Spleen (tissue), 11 donors: ENCODE data around the gene SH3BP5. TPM values are rescaled to one million over a fixed set of nuclear protein-coding genes. Genes with fewer than 3 reads are reported as not detected.

Experiments used
- DNase-seq: peaks from one replicate; pipeline ENCODE4 v3.0.0-alpha.2; 2020
- H3K27ac ChIP-seq, 8 donors: fragments of 200-600 bp; sonication (generic) in 7 of 8; 1 replicate in 4 of 8; 2 replicates in 4 of 8; pipeline versions ENCODE4 v1.5.0 to v1.8.0; 2016 to 2021; ENCODE audit warnings: inconsistent platforms in 4 of 8, mild to moderate bottlenecking in 4 of 8, moderate library complexity in 1 of 8
- H3K27me3 ChIP-seq, 7 donors: fragments of 200-600 bp; sonication (generic) in 6 of 7; replicated peaks in 1 of 7; 1 replicate in 4 of 7; 2 replicates in 3 of 7; pipeline versions ENCODE4 v1.5.0 to v1.8.0; 2016 to 2021; ENCODE audit warnings: inconsistent platforms in 3 of 7, mild to moderate bottlenecking in 1 of 7
- H3K36me3 ChIP-seq, 6 donors: fragments of 200-600 bp; sonication (generic) in 5 of 6; 1 replicate in 4 of 6; 2 replicates in 2 of 6; pipeline versions ENCODE4 v1.5.0 to v1.8.0; 2016 to 2021; ENCODE audit warnings: inconsistent platforms in 2 of 6
- H3K4me1 ChIP-seq, 6 donors: fragments of 200-600 bp; sonication (generic) in 5 of 6; 1 replicate in 3 of 6; 2 replicates in 3 of 6; pipeline versions ENCODE4 v1.5.0 to v1.8.0; 2016 to 2021; ENCODE audit warnings: inconsistent platforms in 3 of 6
- H3K4me3 ChIP-seq, 8 donors: fragments of 200-600 bp; sonication (generic) in 7 of 8; 1 replicate in 4 of 8; 2 replicates in 4 of 8; pipeline versions ENCODE4 v1.5.0 to v1.8.0; 2016 to 2021; ENCODE audit warnings: inconsistent platforms in 4 of 8, mild to moderate bottlenecking in 4 of 8, moderate library complexity in 2 of 8
- H3K9me3 ChIP-seq, 8 donors: fragments of 200-600 bp; sonication (generic) in 7 of 8; 1 replicate in 4 of 8; 2 replicates in 4 of 8; pipeline versions ENCODE4 v1.5.0 to v1.8.0; 2016 to 2021; ENCODE audit warnings: inconsistent platforms in 4 of 8
- CTCF ChIP-seq, 11 experiments: fragments of 200-600 bp in 7 of 11; fragments of 450-650 bp in 4 of 11; sonication (generic) in 4 of 11; IDR thresholded peaks in 8 of 11; conservative IDR thresholded peaks in 3 of 11; 1 replicate in 7 of 11; 2 replicates in 4 of 11; pipeline versions ENCODE4 v1.4.0 to v1.8.0; 2016 to 2021; ENCODE audit warnings: antibody characterized with exemption in 11 of 11, inconsistent platforms in 4 of 11, mild to moderate bottlenecking in 1 of 11
- POLR2A ChIP-seq, 3 donors: fragments of 450-650 bp; IDR thresholded peaks; one replicate each; pipeline ENCODE4 v1.5.1; 2017; ENCODE audit warnings: antibody characterized with exemption in 3 of 3, mild to moderate bottlenecking in 1 of 3
- POLR2AphosphoS5 ChIP-seq, 3 donors: sonication (generic); formaldehyde crosslinking; IDR thresholded peaks; one replicate each; pipeline ENCODE4 v1.5.1; 2017; ENCODE audit warnings: antibody characterized with exemption in 3 of 3
- WGBS, 5 donors: extraction: QIAGEN DNeasy Blood & Tissue Kit in 3 of 5; methylation state at CpG; one replicate each; pipeline versions ENCODE4 v1.1.5 to v1.1.7; 2013 to 2018; 5-methylcytosine and 5-hydroxymethylcytosine counted together
- intact Hi-C: fragments of 100-400 bp; cut with DNase I; formaldehyde crosslinking; loops from one replicate; pipeline ENCODE4 v1.15.0; 2023; ENCODE audit warnings: low total_unique reads
- polyA plus RNA-seq, 3 donors: library from polyadenylated mRNA; stranded (reverse); fragments of 200-250 nt; gene quantifications; one replicate each; pipeline ENCODE4 v1.2.1, GENCODE V29; 2013
- total RNA-seq, 7 donors: library from RNA; depleted of rRNA in 3 of 7; stranded (reverse); fragments of >200 nt in 3 of 7; fragmentation: NEBNext Ultra II Directional in 4 of 7; extraction: Animal tissue kit (Norgen Biotek cat#: 25700) in 4 of 7; gene quantifications; one replicate each; pipeline versions ENCODE4 v1.1.0 to v1.2.1, GENCODE V29; 2016 to 2021
- donor health status: healthy with polysubstance abuse.
- donor health status: DM: no; HTN: no; CAD: no; lungs with moderate emphysema.
- donor health status: DM: no; HTN: no; CAD: no.
- donor health status: Bipolar disorder and iron deficiency.
- donor health status: healthy.
- donor health status: DM: no; HTN: no; CAD: no.
- donor health status: DM: yes; HTN: yes; CAD: no.

The SH3BP5 gene
- total and polyA plus RNA-seq, 10 donors: 36.4 to 75.0 (median 53.7) TPM

- H3K9me3 ChIP-seq: no peaks in the 10 kb centered on the region
- WGBS, 5 donors: 84 to 89% (median 86%) methylated on average over 4 of the region's 4 CpGs
- no peak for DNase-seq
- no peaks in the 10 kb centered on the region for H3K27me3 ChIP-seq
- peak overlapping the region in 3 of 8 donors; percentile 1 to 93 (median 32) for H3K27ac ChIP-seq
- peaks cover 0 to 27% (median 8%) of the 10 kb centered on the region in 6 donors for H3K36me3 ChIP-seq
- TF ChIP-seq POLR2AphosphoS5 (IDR thresholded peaks at IDR 0.05) (no peak), CTCF (IDR thresholded peaks at IDR 0.05 in 8 of 11, conservative IDR thresholded peaks at IDR 0.05 in 3 of 11) (no peak), POLR2A (IDR thresholded peaks at IDR 0.05) (no peak)
- H3K4me1 ChIP-seq: peaks cover 22 to 80% (median 64%) of the 10 kb centered on the region in 6 donors
- intact Hi-C loops: no loop called here
- no peak overlapping the region for H3K4me3 ChIP-seq
Observed at GRCh38 chr3:15297608-15298350, 34.6 kb downstream of the SH3BP5 start.

DNA sequence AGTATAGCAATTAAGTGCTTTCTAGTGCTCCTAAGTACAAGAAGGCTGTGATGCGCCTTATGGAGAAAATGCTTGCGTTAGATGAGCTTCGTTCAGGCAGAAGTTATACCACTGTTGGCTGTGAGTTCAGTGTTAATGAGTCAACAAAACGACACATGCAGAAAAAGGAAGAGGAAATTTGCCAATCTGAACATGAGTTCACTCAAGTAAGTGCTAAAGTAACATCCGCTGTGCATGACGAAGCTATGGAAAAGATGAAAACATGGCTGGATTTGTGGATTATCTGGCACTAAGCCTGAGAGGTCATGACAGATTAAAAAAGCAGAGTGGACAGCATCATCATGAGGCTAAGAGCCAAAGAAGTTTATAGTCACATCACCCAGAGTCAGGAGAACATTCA is 36.9 kb downstream of the SH3BP5 start:
- peak in 1 of 3 donors; percentile 83 for TF ChIP-seq POLR2AphosphoS5 (IDR thresholded peaks at IDR 0.05)
- TF ChIP-seq POLR2A (IDR thresholded peaks at IDR 0.05): no peak
- peak in 1 of 11 experiments; percentile 5 for TF ChIP-seq CTCF (IDR thresholded peaks at IDR 0.05 in 8 of 11, conservative IDR thresholded peaks at IDR 0.05 in 3 of 11)
- Histone ChIP-seq H3K9me3 (no peaks in the 10 kb centered on the region), H3K4me1 (peaks cover 44 to 91% (median 78%) of the 10 kb centered on the region in 6 donors), H3K4me3 (peak overlapping the region in 1 of 8 donors; percentile 56), H3K27ac (peak overlapping the region; percentile 65 to 93 (median 90)), H3K27me3 (no peaks in the 10 kb centered on the region), H3K36me3 (peaks cover 0 to 7% (median 0%) of the 10 kb centered on the region in 6 donors)
- intact Hi-C loops: no loop called here
- no peak for DNase-seq
- whole genome bisulfite sequencing, 5 donors: 28 to 43% (median 36%) methylated on average over 6 of the region's 6 CpGs

GRCh38 chr3:15294929-15295328 is 37.5 kb downstream of the SH3BP5 start:
- intact Hi-C loops: no loop called here
- Histone ChIP-seq H3K4me3 (peak overlapping the region in 1 of 8 donors; percentile 56), H3K4me1 (peaks cover 47 to 91% (median 78%) of the 10 kb centered on the region in 6 donors), H3K36me3 (peaks cover 0 to 7% (median 0%) of the 10 kb centered on the region in 6 donors), H3K9me3 (no peaks in the 10 kb centered on the region), H3K27ac (peak overlapping the region; percentile 65 to 93 (median 90)), H3K27me3 (no peaks in the 10 kb centered on the region)
- WGBS, 5 donors: 41 to 64% (median 53%) methylated on average over 5 of the region's 5 CpGs
- peak in 2 of 3 donors; percentile 51 to 83 for TF ChIP-seq POLR2AphosphoS5 (IDR thresholded peaks at IDR 0.05)
- no peak for TF ChIP-seq POLR2A (IDR thresholded peaks at IDR 0.05)
- DNase-seq: no peak

DNA sequence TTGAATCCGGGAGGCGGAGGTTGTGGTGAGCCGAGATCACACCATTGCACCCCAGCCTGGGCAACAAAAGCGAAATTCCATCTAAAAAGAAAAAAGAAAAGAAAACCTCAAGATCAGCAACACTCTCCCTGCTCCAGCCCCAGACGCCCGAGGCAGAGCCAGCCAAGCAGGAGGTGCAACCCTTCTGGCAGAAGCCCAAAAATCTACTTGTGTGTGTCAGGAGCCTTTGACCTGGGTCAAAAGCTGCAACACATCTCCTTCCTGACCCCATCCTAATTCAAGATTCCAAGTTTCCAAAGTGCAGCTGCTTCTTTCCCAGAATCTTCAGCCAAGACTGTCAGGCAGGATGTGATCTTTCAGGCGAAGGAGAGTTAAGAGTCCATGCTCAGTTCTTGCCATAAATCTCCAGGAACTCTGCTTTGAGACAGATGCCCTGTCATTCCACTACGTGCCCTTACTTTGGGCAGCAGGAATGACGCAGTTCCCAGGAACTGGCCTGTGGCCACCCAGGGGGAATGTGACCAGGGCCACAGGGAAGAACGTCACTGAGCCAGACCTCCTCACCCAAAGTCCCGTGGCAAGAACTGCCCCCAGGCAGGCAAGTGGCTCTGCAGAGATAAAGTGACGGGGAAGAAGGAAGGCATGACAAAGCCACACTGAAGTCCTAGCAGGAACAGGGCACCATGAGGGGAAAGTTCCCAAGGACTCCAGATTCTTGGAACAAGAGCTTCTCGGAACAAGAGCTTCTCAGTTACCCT is 39.4 kb downstream of the SH3BP5 start:
- 48 to 54% (median 53%) methylated on average over 13 of the region's 13 CpGs for WGBS, 5 donors
- Histone ChIP-seq H3K36me3 (peaks cover 0 to 5% (median 0%) of the 10 kb centered on the region in 6 donors), H3K4me3 (peak overlapping the region in 1 of 8 donors; percentile 56), H3K27ac (peak overlapping the region in 7 of 8 donors; percentile 84 to 93 (median 91)), H3K4me1 (peaks cover 46 to 98% (median 86%) of the 10 kb centered on the region in 6 donors), H3K9me3 (no peaks in the 10 kb centered on the region), H3K27me3 (no peaks in the 10 kb centered on the region)
- no peak for TF ChIP-seq POLR2A (IDR thresholded peaks at IDR 0.05)
- no peak for TF ChIP-seq CTCF (IDR thresholded peaks at IDR 0.05 in 8 of 11, conservative IDR thresholded peaks at IDR 0.05 in 3 of 11)
- TF ChIP-seq POLR2AphosphoS5 (IDR thresholded peaks at IDR 0.05): peak; percentile 61 to 80 (median 77)
- intact Hi-C loops: no loop called here
- DNase-seq: no peak
